Ishikawa (cell line): Measurements from ENCODE around the gene GRM3.

Experiments
- CEBPB ChIP-seq: IDR thresholded peaks from 2 replicates; pipeline ENCODE4 v1.6.1; 2012
- CREB1 ChIP-seq: IDR thresholded peaks from 2 replicates; pipeline ENCODE4 v1.6.1; 2012; ENCODE audit warnings: low read depth
- EGR1 ChIP-seq: IDR thresholded peaks from 2 replicates; pipeline ENCODE4 v1.6.1; 2012
- EP300 ChIP-seq: IDR thresholded peaks from 2 replicates; pipeline ENCODE4 v1.6.1; 2012; ENCODE audit warnings: borderline replicate concordance
- FOXM1 ChIP-seq: IDR thresholded peaks from 2 replicates; pipeline ENCODE4 v1.6.1; 2012; ENCODE audit warnings: low read depth, borderline replicate concordance
- NFIC ChIP-seq: IDR thresholded peaks from 2 replicates; pipeline ENCODE4 v1.6.1; 2012
- RAD21 ChIP-seq: IDR thresholded peaks from 2 replicates; pipeline ENCODE4 v1.6.1; 2012; ENCODE audit warnings: low read depth
- TAF1 ChIP-seq: IDR thresholded peaks from 2 replicates; pipeline ENCODE4 v1.6.1; 2012; ENCODE audit warnings: low read depth, mild to moderate bottlenecking
- TCF12 ChIP-seq: IDR thresholded peaks from 2 replicates; pipeline ENCODE4 v1.6.1; 2012; ENCODE audit warnings: low read depth
- TEAD4 ChIP-seq: IDR thresholded peaks from 2 replicates; pipeline ENCODE4 v1.6.1; 2012
- YY1 ChIP-seq: IDR thresholded peaks from 2 replicates; pipeline ENCODE4 v1.6.1; 2012; ENCODE audit warnings: low read depth
- ZBTB7A ChIP-seq: IDR thresholded peaks from 2 replicates; pipeline ENCODE4 v1.6.1; 2012; ENCODE audit warnings: low read depth
- TF ChIP-seq, protein P1 (sequence below): IDR thresholded peaks from 2 replicates; pipeline ENCODE4 v1.6.1; 2012
- TF ChIP-seq, protein P2 (sequence below): IDR thresholded peaks from 2 replicates; pipeline ENCODE4 v1.6.1; 2012
- TF ChIP-seq, protein P3 (sequence below): IDR thresholded peaks from 2 replicates; pipeline ENCODE4 v1.6.1; 2012; ENCODE audit warnings: low read depth, mild to moderate bottlenecking

Gene GRM3

DNA sequence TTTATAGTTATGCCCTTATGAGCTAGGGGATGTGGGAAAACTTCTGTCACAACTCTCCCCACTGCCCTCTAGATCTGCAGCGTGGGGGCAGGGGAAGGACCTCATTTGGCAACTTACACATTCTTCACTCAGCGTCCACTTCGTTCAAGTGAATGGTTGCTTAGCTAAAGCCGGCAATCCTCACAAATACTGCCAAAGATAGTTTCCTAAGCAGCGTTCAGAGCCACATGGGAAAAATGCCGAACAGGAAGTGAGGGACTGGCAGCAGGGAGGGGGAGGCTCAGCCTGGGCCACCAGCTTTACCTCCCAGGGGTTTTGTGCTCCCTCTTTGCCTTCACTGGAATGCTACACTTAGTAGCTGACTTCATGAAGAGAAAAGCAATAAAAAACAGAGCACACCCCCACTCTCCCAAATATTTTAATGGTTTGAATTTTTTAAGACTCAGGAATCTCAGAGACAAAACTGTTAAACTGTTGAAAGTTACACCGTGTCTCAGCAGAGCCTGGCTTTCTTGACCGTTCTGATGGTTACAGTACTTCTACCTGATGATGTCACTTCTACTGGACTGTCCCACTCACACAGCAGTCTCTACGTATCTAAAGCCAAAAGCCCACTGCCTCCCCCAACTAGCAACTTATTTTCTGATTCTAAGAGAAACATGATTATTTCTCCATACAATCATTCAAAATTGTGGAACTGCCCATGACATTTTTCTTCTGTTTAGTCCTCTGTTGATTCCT, 10.4 kb downstream of the GRM3 start:
- TF ChIP-seq, protein P1, sequence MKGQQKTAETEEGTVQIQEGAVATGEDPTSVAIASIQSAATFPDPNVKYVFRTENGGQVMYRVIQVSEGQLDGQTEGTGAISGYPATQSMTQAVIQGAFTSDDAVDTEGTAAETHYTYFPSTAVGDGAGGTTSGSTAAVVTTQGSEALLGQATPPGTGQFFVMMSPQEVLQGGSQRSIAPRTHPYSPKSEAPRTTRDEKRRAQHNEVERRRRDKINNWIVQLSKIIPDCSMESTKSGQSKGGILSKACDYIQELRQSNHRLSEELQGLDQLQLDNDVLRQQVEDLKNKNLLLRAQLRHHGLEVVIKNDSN: no peak
- no peak for TF ChIP-seq CEBPB
- no peak for TF ChIP-seq EGR1
- TF ChIP-seq NFIC: no peak
- TF ChIP-seq, protein P2, sequence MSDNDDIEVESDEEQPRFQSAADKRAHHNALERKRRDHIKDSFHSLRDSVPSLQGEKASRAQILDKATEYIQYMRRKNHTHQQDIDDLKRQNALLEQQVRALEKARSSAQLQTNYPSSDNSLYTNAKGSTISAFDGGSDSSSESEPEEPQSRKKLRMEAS: no peak
- TF ChIP-seq RAD21: no peak
- no peak for TF ChIP-seq YY1
- TF ChIP-seq TAF1: no peak
- no peak for TF ChIP-seq FOXM1

DNA sequence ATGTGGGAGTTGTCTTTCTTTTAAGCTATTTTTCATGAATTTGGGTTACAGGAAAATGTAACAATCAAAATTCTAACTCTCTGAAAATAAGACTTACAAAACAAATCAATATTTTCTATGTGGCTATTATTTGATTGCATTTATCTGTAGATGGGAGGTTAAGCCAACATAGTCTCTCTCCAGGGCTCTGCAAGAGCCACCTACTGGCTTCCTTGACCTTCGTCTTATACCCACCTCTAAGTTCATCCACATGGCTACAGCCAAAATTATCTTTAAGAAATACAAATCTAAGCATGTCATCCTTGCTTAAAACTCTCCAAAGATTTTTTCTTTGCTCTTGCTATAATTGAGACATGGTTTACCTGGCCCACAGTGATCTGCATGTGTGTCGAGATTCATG, 14.2 kb downstream of the GRM3 start:
- TF ChIP-seq, protein P1: no peak
- TF ChIP-seq EGR1: no peak
- TF ChIP-seq, protein P2: no peak
- no peak for TF ChIP-seq NFIC
- TF ChIP-seq CEBPB: no peak
- no peak for TF ChIP-seq EP300
- TF ChIP-seq CREB1: no peak
- no peak for TF ChIP-seq RAD21

DNA sequence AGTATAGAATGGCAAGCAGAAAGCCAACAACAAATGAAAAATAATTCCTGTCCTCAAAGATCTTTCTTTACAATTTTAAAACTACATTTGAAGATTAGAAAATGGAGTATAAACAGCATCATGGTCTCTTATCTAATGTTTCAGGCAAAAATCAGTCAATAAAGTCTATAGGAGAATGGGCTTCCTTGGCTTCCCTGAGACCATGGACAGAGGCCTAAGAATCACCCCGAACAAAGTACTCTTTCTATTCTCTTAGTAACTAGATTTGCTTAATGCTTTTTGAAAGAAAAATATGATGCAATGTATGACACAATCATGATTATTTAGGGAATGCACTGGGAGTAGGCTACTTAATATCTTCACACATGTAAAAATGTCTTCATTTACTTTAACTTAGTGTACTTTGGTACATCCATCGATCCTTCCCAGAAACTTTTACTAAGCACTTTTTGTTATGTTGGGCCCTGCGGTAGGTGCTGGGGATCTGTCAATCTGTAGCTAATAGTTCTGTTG, 17.3 kb downstream of the GRM3 start:
- TF ChIP-seq, protein P1: no peak
- TF ChIP-seq, protein P3, sequence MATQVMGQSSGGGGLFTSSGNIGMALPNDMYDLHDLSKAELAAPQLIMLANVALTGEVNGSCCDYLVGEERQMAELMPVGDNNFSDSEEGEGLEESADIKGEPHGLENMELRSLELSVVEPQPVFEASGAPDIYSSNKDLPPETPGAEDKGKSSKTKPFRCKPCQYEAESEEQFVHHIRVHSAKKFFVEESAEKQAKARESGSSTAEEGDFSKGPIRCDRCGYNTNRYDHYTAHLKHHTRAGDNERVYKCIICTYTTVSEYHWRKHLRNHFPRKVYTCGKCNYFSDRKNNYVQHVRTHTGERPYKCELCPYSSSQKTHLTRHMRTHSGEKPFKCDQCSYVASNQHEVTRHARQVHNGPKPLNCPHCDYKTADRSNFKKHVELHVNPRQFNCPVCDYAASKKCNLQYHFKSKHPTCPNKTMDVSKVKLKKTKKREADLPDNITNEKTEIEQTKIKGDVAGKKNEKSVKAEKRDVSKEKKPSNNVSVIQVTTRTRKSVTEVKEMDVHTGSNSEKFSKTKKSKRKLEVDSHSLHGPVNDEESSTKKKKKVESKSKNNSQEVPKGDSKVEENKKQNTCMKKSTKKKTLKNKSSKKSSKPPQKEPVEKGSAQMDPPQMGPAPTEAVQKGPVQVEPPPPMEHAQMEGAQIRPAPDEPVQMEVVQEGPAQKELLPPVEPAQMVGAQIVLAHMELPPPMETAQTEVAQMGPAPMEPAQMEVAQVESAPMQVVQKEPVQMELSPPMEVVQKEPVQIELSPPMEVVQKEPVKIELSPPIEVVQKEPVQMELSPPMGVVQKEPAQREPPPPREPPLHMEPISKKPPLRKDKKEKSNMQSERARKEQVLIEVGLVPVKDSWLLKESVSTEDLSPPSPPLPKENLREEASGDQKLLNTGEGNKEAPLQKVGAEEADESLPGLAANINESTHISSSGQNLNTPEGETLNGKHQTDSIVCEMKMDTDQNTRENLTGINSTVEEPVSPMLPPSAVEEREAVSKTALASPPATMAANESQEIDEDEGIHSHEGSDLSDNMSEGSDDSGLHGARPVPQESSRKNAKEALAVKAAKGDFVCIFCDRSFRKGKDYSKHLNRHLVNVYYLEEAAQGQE: peak; percentile 39; the same call in 1 of the 2 replicates

DNA sequence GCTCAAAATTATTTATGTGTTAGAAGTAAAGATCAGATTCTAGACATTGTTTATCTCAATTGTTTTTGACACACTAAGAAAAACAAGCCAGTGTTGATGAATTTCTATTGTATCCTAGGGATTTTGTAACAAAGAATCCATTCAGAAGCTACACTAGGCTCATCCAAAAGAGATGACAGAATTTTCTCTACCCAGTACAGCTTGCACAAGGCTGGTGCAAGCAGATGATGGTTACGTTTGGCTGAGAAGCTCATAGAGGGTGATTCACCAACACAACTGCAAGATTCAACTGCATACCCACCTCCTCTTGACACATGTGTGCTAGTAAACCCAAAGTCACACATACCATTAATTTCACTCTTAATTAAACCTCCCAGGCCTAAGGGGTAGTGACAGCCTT, 20.8 kb downstream of the GRM3 start:
- TF ChIP-seq EGR1: no peak
- no peak for TF ChIP-seq NFIC
- TF ChIP-seq TEAD4: no peak
- TF ChIP-seq FOXM1: no peak
- TF ChIP-seq EP300: no peak
- TF ChIP-seq RAD21: no peak
- no peak for TF ChIP-seq TCF12
- TF ChIP-seq TAF1: no peak
- no peak for TF ChIP-seq CREB1

DNA sequence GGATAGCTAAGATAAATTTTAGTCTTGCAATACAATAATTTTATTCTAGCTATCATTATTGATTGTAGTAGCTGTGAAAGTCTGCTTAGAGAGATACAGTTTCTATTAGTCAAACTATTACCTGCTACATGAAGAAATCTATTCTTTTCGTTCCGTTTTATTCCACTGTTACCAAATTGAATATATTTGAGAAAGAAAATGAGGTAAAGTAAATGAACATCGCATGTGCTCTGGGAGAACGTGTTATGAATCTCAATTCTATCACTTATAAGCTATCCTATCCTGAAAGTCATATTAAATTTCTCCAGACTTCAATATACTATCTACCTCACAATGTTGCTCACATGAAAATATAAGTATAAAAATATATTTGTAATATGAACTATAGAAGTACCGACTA, 21.3 kb downstream of the GRM3 start:
- TF ChIP-seq RAD21 (no peak), CEBPB (no peak), ZBTB7A (no peak), EP300 (no peak), CREB1 (no peak), TAF1 (no peak), EGR1 (no peak), TCF12 (no peak), YY1 (no peak), NFIC (no peak), TEAD4 (no peak), FOXM1 (no peak)
- TF ChIP-seq, protein P3: no peak
- TF ChIP-seq, protein P1: no peak
- TF ChIP-seq, protein P2: no peak
